ENCODE results near the gene SELENBP1.

The SELENBP1 gene

GRCh38 chr1:151411884-151412283 is 39.4 kb upstream of the SELENBP1 start:
- H2BK12ac ChIP-seq (ENCODE audit: low read length) = no peak overlapping the region
- peaks cover 42 to 98% of the 10 kb centered on the region in 2 donors for H3K36me3 ChIP-seq (replicated peaks in 1 of 2; ENCODE audit: control insufficient read depth in 2 of 2, insufficient read depth in 2 of 2, low read length in 2 of 2)
- no peak overlapping the region for H2BK5ac ChIP-seq (ENCODE audit: low read length)
- H4K8ac ChIP-seq (ENCODE audit: low read depth, low read length) = no peak overlapping the region
- no peak overlapping the region for H4K91ac ChIP-seq (ENCODE audit: low read depth, low read length, poor library complexity)
- H3K4me1 ChIP-seq (ENCODE audit: control insufficient read depth in 2 of 2, insufficient read depth in 1 of 2, low read depth in 1 of 2, low read length in 2 of 2) = no peaks in the 10 kb centered on the region
- H2BK15ac ChIP-seq (ENCODE audit: low read length) = no peak overlapping the region
- no peak overlapping the region for H3K4me3 ChIP-seq (ENCODE audit: low read length in 2 of 2)
- no peak overlapping the region for H3K14ac ChIP-seq (ENCODE audit: low read length)
- no peak overlapping the region for H3K9ac ChIP-seq (ENCODE audit: low read depth, low read length, poor library complexity)
- no peak overlapping the region for H3K4me2 ChIP-seq (ENCODE audit: insufficient read depth, low read length, poor library complexity, severe bottlenecking)
- DNase-seq (ENCODE audit: low spot score) = no peak
- no peaks in the 10 kb centered on the region for H3K79me1 ChIP-seq (ENCODE audit: low read depth, low read length)
- WGBS, 2 donors (ENCODE audit: extremely low coverage in 2 of 2, insufficient read length in 2 of 2, insufficient replicate concordance in 1 of 2) = no CpG with 5 or more reads among the region's 2 CpGs
- no peak overlapping the region for H2AK5ac ChIP-seq (ENCODE audit: low read depth, low read length)
- H2AFZ ChIP-seq (ENCODE audit: low read length) = no peak overlapping the region
- no peak overlapping the region for H3K27ac ChIP-seq (replicated peaks; ENCODE audit: low read length)
- H3K9me3 ChIP-seq (replicated peaks in 1 of 2; ENCODE audit: control insufficient read depth in 2 of 2, insufficient read depth in 1 of 2, low read depth in 1 of 2, low read length in 2 of 2) = no peaks in the 10 kb centered on the region
- no peak overlapping the region for H3K23ac ChIP-seq (ENCODE audit: low read depth, low read length, poor library complexity)
- no peak overlapping the region for H3K18ac ChIP-seq (ENCODE audit: low read length)
- no peaks in the 10 kb centered on the region for H3K27me3 ChIP-seq (ENCODE audit: control insufficient read depth in 3 of 3, insufficient read depth in 3 of 3, low read depth in 1 of 3, low read length in 3 of 3)
- no peak overlapping the region for H3K4ac ChIP-seq (ENCODE audit: low read length)
- no peak overlapping the region for H2BK120ac ChIP-seq (ENCODE audit: low read depth, low read length)

- H3K9ac ChIP-seq (ENCODE audit: low read depth, low read length, poor library complexity) = no peak overlapping the region
- no peak overlapping the region for H3K23ac ChIP-seq (ENCODE audit: low read depth, low read length, poor library complexity)
- no peaks in the 10 kb centered on the region for H3K4me1 ChIP-seq (ENCODE audit: control insufficient read depth in 2 of 2, insufficient read depth in 1 of 2, low read depth in 1 of 2, low read length in 2 of 2)
- H3K79me1 ChIP-seq (ENCODE audit: low read depth, low read length) = no peaks in the 10 kb centered on the region
- H3K14ac ChIP-seq (ENCODE audit: low read length) = no peak overlapping the region
- H3K4ac ChIP-seq (ENCODE audit: low read length) = no peak overlapping the region
- no peak overlapping the region for H3K18ac ChIP-seq (ENCODE audit: low read length)
- H2BK5ac ChIP-seq (ENCODE audit: low read length) = no peak overlapping the region
- H2BK12ac ChIP-seq (ENCODE audit: low read length) = no peak overlapping the region
- no peak overlapping the region for H3K4me3 ChIP-seq (ENCODE audit: low read length in 2 of 2)
- no peak overlapping the region for H2AFZ ChIP-seq (ENCODE audit: low read length)
- DNase-seq (ENCODE audit: low spot score) = no peak
- H3K9me3 ChIP-seq (replicated peaks in 1 of 2; ENCODE audit: control insufficient read depth in 2 of 2, insufficient read depth in 1 of 2, low read depth in 1 of 2, low read length in 2 of 2) = no peaks in the 10 kb centered on the region
- H3K36me3 ChIP-seq (replicated peaks in 1 of 2; ENCODE audit: control insufficient read depth in 2 of 2, insufficient read depth in 2 of 2, low read length in 2 of 2) = peaks cover 56 to 99% of the 10 kb centered on the region in 2 donors
- no peak overlapping the region for H4K8ac ChIP-seq (ENCODE audit: low read depth, low read length)
- no peak overlapping the region for H2BK120ac ChIP-seq (ENCODE audit: low read depth, low read length)
- no peak overlapping the region for H4K91ac ChIP-seq (ENCODE audit: low read depth, low read length, poor library complexity)
- no peak overlapping the region for H2BK15ac ChIP-seq (ENCODE audit: low read length)
- no peaks in the 10 kb centered on the region for H3K27me3 ChIP-seq (ENCODE audit: control insufficient read depth in 3 of 3, insufficient read depth in 3 of 3, low read depth in 1 of 3, low read length in 3 of 3)
- H3K4me2 ChIP-seq (ENCODE audit: insufficient read depth, low read length, poor library complexity, severe bottlenecking) = no peak overlapping the region
- no peak overlapping the region for H3K27ac ChIP-seq (replicated peaks; ENCODE audit: low read length)
- no peak overlapping the region for H2AK5ac ChIP-seq (ENCODE audit: low read depth, low read length)
Observed at GRCh38 chr1:151408891-151409290, 36.4 kb upstream of the SELENBP1 start.

GRCh38 chr1:151407304-151407703 is 34.8 kb upstream of the SELENBP1 start:
- Histone ChIP-seq H3K18ac (ENCODE audit: low read length) (no peak overlapping the region), H3K27me3 (ENCODE audit: control insufficient read depth in 3 of 3, insufficient read depth in 3 of 3, low read depth in 1 of 3, low read length in 3 of 3) (no peaks in the 10 kb centered on the region), H2AFZ (ENCODE audit: low read length) (no peak overlapping the region), H3K4me3 (ENCODE audit: low read length in 2 of 2) (no peak overlapping the region), H3K79me1 (ENCODE audit: low read depth, low read length) (no peaks in the 10 kb centered on the region), H3K23ac (ENCODE audit: low read depth, low read length, poor library complexity) (no peak overlapping the region), H3K9me3 (replicated peaks in 1 of 2; ENCODE audit: control insufficient read depth in 2 of 2, insufficient read depth in 1 of 2, low read depth in 1 of 2, low read length in 2 of 2) (no peaks in the 10 kb centered on the region), H2BK5ac (ENCODE audit: low read length) (no peak overlapping the region), H3K4me2 (ENCODE audit: insufficient read depth, low read length, poor library complexity, severe bottlenecking) (no peak overlapping the region), H3K36me3 (replicated peaks in 1 of 2; ENCODE audit: control insufficient read depth in 2 of 2, insufficient read depth in 2 of 2, low read length in 2 of 2) (peaks cover 55 to 100% of the 10 kb centered on the region in 2 donors), H4K91ac (ENCODE audit: low read depth, low read length, poor library complexity) (no peak overlapping the region), H2BK120ac (ENCODE audit: low read depth, low read length) (no peak overlapping the region), H2BK12ac (ENCODE audit: low read length) (no peak overlapping the region), H3K27ac (replicated peaks; ENCODE audit: low read length) (no peak overlapping the region), H2AK5ac (ENCODE audit: low read depth, low read length) (no peak overlapping the region), H3K14ac (ENCODE audit: low read length) (no peak overlapping the region), H3K4ac (ENCODE audit: low read length) (no peak overlapping the region), H2BK15ac (ENCODE audit: low read length) (no peak overlapping the region), H3K9ac (ENCODE audit: low read depth, low read length, poor library complexity) (no peak overlapping the region), H3K4me1 (ENCODE audit: control insufficient read depth in 2 of 2, insufficient read depth in 1 of 2, low read depth in 1 of 2, low read length in 2 of 2) (no peaks in the 10 kb centered on the region), H4K8ac (ENCODE audit: low read depth, low read length) (no peak overlapping the region)
- no CpG with 5 or more reads among the region's 3 CpGs for WGBS, 2 donors (ENCODE audit: extremely low coverage in 2 of 2, insufficient read length in 2 of 2, insufficient replicate concordance in 1 of 2)
- DNase-seq (ENCODE audit: low spot score) = no peak

GRCh38 chr1:151406176-151406575 is 33.7 kb upstream of the SELENBP1 start:
- H2BK120ac ChIP-seq (ENCODE audit: low read depth, low read length) = no peak overlapping the region
- no peaks in the 10 kb centered on the region for H3K79me1 ChIP-seq (ENCODE audit: low read depth, low read length)
- no peak overlapping the region for H2BK12ac ChIP-seq (ENCODE audit: low read length)
- H3K23ac ChIP-seq (ENCODE audit: low read depth, low read length, poor library complexity) = no peak overlapping the region
- no peak overlapping the region for H3K4me3 ChIP-seq (ENCODE audit: low read length in 2 of 2)
- no peak overlapping the region for H3K18ac ChIP-seq (ENCODE audit: low read length)
- DNase-seq (ENCODE audit: low spot score) = no peak
- H3K14ac ChIP-seq (ENCODE audit: low read length) = no peak overlapping the region
- H3K9ac ChIP-seq (ENCODE audit: low read depth, low read length, poor library complexity) = no peak overlapping the region
- no peak overlapping the region for H2AK5ac ChIP-seq (ENCODE audit: low read depth, low read length)
- no peak overlapping the region for H2AFZ ChIP-seq (ENCODE audit: low read length)
- H3K4me1 ChIP-seq (ENCODE audit: control insufficient read depth in 2 of 2, insufficient read depth in 1 of 2, low read depth in 1 of 2, low read length in 2 of 2) = no peaks in the 10 kb centered on the region
- no peaks in the 10 kb centered on the region for H3K27me3 ChIP-seq (ENCODE audit: control insufficient read depth in 3 of 3, insufficient read depth in 3 of 3, low read depth in 1 of 3, low read length in 3 of 3)
- no peak overlapping the region for H4K91ac ChIP-seq (ENCODE audit: low read depth, low read length, poor library complexity)
- WGBS, 2 donors (ENCODE audit: extremely low coverage in 2 of 2, insufficient read length in 2 of 2, insufficient replicate concordance in 1 of 2) = no CpG with 5 or more reads among the region's 8 CpGs
- no peak overlapping the region for H2BK15ac ChIP-seq (ENCODE audit: low read length)
- H3K4ac ChIP-seq (ENCODE audit: low read length) = no peak overlapping the region
- H3K9me3 ChIP-seq (replicated peaks in 1 of 2; ENCODE audit: control insufficient read depth in 2 of 2, insufficient read depth in 1 of 2, low read depth in 1 of 2, low read length in 2 of 2) = no peaks in the 10 kb centered on the region
- no peak overlapping the region for H4K8ac ChIP-seq (ENCODE audit: low read depth, low read length)
- H3K4me2 ChIP-seq (ENCODE audit: insufficient read depth, low read length, poor library complexity, severe bottlenecking) = no peak overlapping the region
- H2BK5ac ChIP-seq (ENCODE audit: low read length) = no peak overlapping the region
- peaks cover 56 to 100% of the 10 kb centered on the region in 2 donors for H3K36me3 ChIP-seq (replicated peaks in 1 of 2; ENCODE audit: control insufficient read depth in 2 of 2, insufficient read depth in 2 of 2, low read length in 2 of 2)
- no peak overlapping the region for H3K27ac ChIP-seq (replicated peaks; ENCODE audit: low read length)
